ENCODE data around the gene CELA2A.

Gene CELA2A

GRCh38 chr1:15456313-15456954 lies at the start of gene CELA2A:
Gene CELA2A (plus strand): TSS chr1:15456732. CDS start chr1:15456754, 22 bp downstream.
- DNase-seq = no peak

- no peak for DNase-seq
Measured at GRCh38 chr1:15407580-15407979, 49.0 kb upstream of the CELA2A start.

GRCh38 chr1:15408890-15409387 lies 47.6 kb upstream of the CELA2A start:
- no peak for DNase-seq

GRCh38 chr1:15409388-15410222 lies 46.9 kb upstream of the CELA2A start, which contains the start of gene EFHD2:
Gene EFHD2 (plus strand): TSS chr1:15409888. CDS start chr1:15409972, 84 bp downstream.
- peak; percentile 90 for DNase-seq

- DNase-seq = peak; percentile 18
Measured at GRCh38 chr1:15410223-15410883, 46.2 kb upstream of the CELA2A start.

GRCh38 chr1:15410884-15411245 lies 45.7 kb upstream of the CELA2A start:
- no peak for DNase-seq

GRCh38 chr1:15411593-15412137 lies 44.9 kb upstream of the CELA2A start:
- DNase-seq = peak; percentile 77

- DNase-seq = peak; percentile 68
Measured at GRCh38 chr1:15412175-15412800, 44.2 kb upstream of the CELA2A start.

- no peak for DNase-seq
Measured at GRCh38 chr1:15412843-15413242, 43.7 kb upstream of the CELA2A start.

- no peak for DNase-seq
Measured at GRCh38 chr1:15413563-15414444, 42.7 kb upstream of the CELA2A start.

- no peak for DNase-seq
Measured at GRCh38 chr1:15414445-15414983, 42.0 kb upstream of the CELA2A start.

GRCh38 chr1:15417059-15417934 lies 39.2 kb upstream of the CELA2A start:
- DNase-seq = peak; percentile 78

- DNase-seq = no peak
Measured at GRCh38 chr1:15418806-15419515, 37.6 kb upstream of the CELA2A start.

- DNase-seq = no peak
Measured at GRCh38 chr1:15420853-15421465, 35.6 kb upstream of the CELA2A start.

GRCh38 chr1:15422871-15423270 lies 33.7 kb upstream of the CELA2A start:
- no peak for DNase-seq

- no peak for DNase-seq
Measured at GRCh38 chr1:15423355-15424077, 33.0 kb upstream of the CELA2A start.

GRCh38 chr1:15424146-15424667 lies 32.3 kb upstream of the CELA2A start:
- DNase-seq = no peak

- DNase-seq = no peak
Measured at GRCh38 chr1:15424981-15425380, 31.6 kb upstream of the CELA2A start.
